HG03565 (cell line): ENCODE results near the gene SP3.

Experiments used
- ATAC-seq: cut with Tn5 transposase; IDR thresholded peaks from one replicate; pipeline ENCODE4 v1.9.1; 2021; ENCODE audit warnings: mild to moderate bottlenecking, moderate library complexity; ENCODE audit not compliant: unreplicated experiment

Gene SP3

DNA sequence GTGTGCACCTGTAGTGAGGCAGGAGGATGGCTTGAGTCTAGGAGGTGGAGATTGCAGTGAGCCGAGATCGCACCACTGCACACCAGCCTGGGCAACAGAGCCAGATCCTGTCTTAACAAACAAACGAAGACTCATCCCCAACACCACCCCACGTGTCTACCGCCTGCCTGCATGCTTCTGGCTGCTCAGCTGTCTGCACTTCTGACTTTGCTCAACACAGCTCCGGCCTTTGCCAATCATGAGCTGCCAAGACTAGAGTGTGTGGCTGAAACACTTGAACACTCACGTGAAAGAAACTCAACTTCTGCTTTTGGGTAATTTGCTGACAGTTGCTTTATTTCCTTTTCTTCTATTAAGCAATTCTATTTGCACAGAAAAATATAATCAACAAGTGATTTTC lies 32.1 kb upstream of the SP3 start:
- peak; percentile 86 for ATAC-seq

DNA sequence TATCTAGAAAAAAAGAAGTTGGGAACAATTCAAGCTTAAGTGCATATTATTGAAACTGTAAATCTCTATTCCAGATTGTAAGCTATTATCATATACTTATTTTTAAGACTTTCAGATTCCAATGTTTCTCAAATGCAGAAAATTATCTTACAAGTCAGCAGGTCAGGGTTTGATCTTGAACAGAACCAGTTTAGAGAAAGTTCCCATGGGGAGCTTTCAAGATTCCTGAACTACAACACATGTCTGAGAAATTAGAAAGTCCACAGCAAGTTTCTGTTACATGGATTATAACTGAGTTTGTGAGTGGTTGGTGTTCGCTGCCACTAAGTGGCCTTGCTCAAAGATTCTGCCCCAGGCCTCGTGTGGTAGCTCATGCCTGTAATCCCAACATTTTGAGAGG lies 31.6 kb upstream of the SP3 start:
- ATAC-seq, result no peak

- no peak for ATAC-seq
Observed at GRCh38 chr2:173993459-173993858, 28.3 kb upstream of the SP3 start.

DNA sequence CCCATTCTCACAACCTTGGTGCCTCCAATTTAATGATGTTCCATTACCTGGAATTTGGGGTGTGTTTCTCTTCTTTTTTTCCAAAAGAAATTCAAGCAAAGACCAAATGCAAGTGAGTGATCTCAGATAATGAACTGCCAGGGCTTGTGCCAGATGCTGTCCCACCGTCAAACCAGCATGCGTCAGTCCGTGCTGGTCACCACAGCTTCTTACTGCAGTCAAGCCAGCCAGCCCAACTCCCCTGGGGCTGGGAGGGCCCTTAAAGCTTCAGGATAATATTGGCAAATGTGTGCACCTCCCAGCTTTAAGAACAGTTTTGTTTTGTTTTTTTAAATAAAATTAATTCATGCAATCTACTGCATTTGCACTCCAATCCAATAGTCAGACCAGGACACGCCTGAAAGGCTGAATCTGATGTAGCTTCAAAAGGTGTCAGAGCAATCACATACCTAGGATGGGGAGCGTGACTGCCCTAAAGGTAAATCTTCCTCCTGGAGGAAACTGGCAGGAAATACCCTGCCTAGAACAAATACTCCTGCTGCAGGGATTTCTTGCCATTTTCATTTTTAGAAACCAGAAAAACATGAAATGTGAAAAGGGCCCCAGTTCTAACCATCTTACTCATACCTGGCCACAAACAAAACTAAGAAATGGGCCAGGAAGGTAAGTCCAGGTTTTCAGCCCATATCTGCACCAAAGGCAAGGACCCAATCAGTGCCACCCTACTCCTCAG lies 26.8 kb upstream of the SP3 start:
- no peak for ATAC-seq

GRCh38 chr2:173990970-173991819 lies 26.0 kb upstream of the SP3 start:
- ATAC-seq, result peak; percentile 77

DNA sequence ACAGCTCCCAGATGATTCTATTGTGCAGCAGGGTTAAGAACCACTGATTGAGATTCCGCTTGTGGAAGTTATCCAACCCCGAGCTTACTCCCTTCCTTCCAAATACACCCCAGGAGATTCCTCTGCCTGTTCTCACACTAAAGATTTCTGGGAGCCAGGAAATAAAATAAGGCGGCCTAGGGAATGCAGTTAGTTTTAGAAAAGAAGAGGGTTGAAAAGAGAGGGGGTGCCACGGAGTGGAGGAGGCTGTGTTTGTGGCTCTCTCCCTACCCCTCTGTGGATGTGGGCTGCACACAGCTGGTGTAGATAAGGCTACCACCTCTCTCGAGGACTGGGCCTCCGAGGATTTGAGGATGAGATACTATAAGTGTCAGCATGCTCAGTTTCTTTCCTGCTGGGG lies 25.1 kb upstream of the SP3 start:
- no peak for ATAC-seq

DNA sequence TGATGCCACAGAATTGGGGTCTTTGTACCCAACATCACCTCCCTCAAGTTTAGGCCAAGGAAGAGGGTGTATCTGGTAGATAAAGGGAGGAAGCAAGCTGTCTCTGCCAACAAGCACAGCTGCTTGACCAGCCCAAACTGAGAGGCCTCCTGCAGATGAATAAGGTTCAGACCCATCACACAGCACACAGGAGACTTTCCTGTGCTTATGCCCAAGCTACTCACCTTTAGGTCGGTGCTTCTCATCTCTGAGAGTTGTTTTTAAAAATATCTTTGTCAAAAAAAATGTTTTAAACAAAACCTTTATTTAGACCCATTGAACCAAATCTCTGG lies 24.7 kb upstream of the SP3 start:
- ATAC-seq, result no peak

DNA sequence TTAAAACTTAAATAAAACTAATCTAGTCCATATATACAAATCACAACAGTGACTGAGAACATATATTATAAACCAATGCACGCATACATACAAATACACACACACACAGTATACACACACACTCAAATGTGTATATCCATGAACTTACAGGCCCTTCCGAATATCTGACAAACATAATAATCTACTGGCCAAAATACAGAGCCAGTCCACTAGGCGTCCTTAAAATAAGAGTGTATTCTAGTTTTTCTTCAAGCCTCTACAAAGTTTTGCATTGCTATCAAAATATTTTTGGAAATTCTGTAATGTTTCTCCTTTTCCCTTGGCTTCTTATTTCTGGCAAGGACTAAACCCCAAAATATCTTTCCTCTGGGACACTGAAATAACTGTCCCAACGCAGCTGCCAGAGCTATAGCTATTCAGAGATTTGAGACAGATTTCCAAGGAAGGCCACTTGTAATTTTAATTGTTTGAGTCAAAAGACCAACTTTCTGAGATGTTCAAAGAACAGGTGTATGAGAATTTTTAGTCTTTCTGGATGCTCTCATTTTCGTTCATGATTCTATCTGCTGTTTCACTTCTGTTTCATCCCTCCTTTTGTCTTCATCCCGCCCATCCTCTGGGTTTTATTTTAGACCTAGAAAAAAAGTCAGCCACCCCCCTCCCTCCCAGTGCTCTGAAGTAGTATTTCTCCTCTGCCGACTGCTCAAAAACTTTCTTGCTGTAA lies 24.1 kb upstream of the SP3 start:
- ATAC-seq, result no peak

GRCh38 chr2:173986805-173987204 lies 21.6 kb upstream of the SP3 start:
- no peak for ATAC-seq

DNA sequence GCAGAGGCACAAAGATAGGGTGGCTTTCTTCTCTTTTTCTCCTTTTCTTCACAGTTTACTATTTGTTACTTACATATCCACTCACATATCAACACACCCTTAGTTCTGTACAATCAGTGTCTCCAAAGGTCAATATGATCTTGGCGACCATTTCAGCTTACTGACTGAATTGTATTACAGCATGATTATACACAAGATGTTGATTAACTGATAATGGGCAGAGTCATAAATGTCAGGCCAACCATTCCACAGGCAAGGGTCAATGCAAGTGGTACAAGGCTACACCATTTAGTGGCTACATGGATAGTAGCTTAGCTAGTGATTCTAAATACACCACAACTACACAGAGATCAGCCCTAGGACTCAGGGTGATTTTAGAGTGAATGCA lies 20.4 kb upstream of the SP3 start:
- ATAC-seq, result no peak

GRCh38 chr2:173984866-173985604 lies 19.9 kb upstream of the SP3 start:
- no peak for ATAC-seq

- no peak for ATAC-seq
Observed at GRCh38 chr2:173983391-173983871, 18.3 kb upstream of the SP3 start.

- no peak for ATAC-seq
Observed at GRCh38 chr2:173982918-173983317, 17.7 kb upstream of the SP3 start.

GRCh38 chr2:173982182-173982714 lies 17.1 kb upstream of the SP3 start:
- no peak for ATAC-seq

GRCh38 chr2:173981520-173981919 lies 16.3 kb upstream of the SP3 start:
- ATAC-seq, result no peak

GRCh38 chr2:173979751-173980351 lies 14.7 kb upstream of the SP3 start:
- no peak for ATAC-seq

DNA sequence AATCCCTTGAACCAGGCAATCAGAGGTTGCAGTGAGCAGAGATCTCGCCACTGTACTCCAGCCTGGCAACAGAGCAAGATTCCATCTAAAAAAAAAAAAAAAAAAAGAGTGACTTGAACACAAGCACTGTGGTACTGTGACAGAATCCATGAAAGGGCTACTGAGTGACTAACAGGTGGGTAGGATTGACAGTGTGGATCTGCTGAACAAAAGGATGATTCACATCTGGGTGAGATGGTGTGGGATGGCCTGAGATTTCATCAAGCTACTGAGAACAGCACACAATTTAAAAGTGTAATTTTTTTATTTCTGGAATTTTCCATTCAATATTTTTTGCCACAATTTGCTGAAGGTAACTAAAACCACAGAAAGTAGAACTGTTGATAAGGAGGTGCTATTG lies 13.3 kb upstream of the SP3 start:
- no peak for ATAC-seq

GRCh38 chr2:173972636-173973035 lies 7.5 kb upstream of the SP3 start:
- ATAC-seq, result no peak

- ATAC-seq, result no peak
Observed at GRCh38 chr2:173972165-173972564, 7.0 kb upstream of the SP3 start.

GRCh38 chr2:173970516-173970924 lies 5.3 kb upstream of the SP3 start:
- no peak for ATAC-seq
